Hepatocyte (in vitro differentiated cells): ENCODE data around the gene SLPI.

Source experiments
- EZH2 ChIP-seq: fragments of 200-600 bp; sonication (generic); IDR thresholded peaks from 2 replicates; pipeline ENCODE4 v1.6.1; 2016; ENCODE audit warnings: antibody characterized with exemption, mild to moderate bottlenecking, borderline replicate concordance
- TF ChIP-seq, protein P1 (sequence below): fragments of 200-600 bp; sonication (generic); IDR thresholded peaks from 2 replicates; pipeline ENCODE4 v1.5.1; 2016; ENCODE audit warnings: antibody characterized with exemption, mild to moderate bottlenecking; ENCODE audit not compliant: poor library complexity

- TF ChIP-seq, protein P1, sequence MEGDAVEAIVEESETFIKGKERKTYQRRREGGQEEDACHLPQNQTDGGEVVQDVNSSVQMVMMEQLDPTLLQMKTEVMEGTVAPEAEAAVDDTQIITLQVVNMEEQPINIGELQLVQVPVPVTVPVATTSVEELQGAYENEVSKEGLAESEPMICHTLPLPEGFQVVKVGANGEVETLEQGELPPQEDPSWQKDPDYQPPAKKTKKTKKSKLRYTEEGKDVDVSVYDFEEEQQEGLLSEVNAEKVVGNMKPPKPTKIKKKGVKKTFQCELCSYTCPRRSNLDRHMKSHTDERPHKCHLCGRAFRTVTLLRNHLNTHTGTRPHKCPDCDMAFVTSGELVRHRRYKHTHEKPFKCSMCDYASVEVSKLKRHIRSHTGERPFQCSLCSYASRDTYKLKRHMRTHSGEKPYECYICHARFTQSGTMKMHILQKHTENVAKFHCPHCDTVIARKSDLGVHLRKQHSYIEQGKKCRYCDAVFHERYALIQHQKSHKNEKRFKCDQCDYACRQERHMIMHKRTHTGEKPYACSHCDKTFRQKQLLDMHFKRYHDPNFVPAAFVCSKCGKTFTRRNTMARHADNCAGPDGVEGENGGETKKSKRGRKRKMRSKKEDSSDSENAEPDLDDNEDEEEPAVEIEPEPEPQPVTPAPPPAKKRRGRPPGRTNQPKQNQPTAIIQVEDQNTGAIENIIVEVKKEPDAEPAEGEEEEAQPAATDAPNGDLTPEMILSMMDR, result no peak
- TF ChIP-seq EZH2, result no peak
Measured at GRCh38 chr20:45301824-45302271, 47.5 kb upstream of the SLPI start.
